HEK293 (cell line): ENCODE measurements around the gene GPC2.

ENCODE experiments used
- AEBP2 ChIP-seq: fragments of 450-650 bp; formaldehyde crosslinking; IDR thresholded peaks from 2 replicates; pipeline ENCODE4 v1.5.1; 2016; ENCODE audit warnings: missing biosample characterization, missing genetic modification characterization, borderline replicate concordance
- ELK4 ChIP-seq: IDR thresholded peaks from 2 replicates; pipeline ENCODE4 v1.6.1; 2011; ENCODE audit warnings: mild to moderate bottlenecking, low read depth, low read length, borderline replicate concordance
- GLIS1 ChIP-seq: fragments of 450-650 bp; formaldehyde crosslinking; IDR thresholded peaks from 2 replicates; pipeline ENCODE4 v1.5.1; 2016; ENCODE audit warnings: missing biosample characterization, missing genetic modification characterization
- KLF16 ChIP-seq: fragments of 450-650 bp; formaldehyde crosslinking; IDR thresholded peaks from 2 replicates; pipeline ENCODE4 v1.5.1; 2017; ENCODE audit warnings: missing biosample characterization, missing genetic modification characterization
- SETDB1 ChIP-seq: IDR thresholded peaks from one replicate; pipeline ENCODE4 v1.6.1; 2017; ENCODE audit warnings: mild to moderate bottlenecking, low read length, moderate library complexity, mixed read lengths; ENCODE audit not compliant: insufficient read length
- ZBTB26 ChIP-seq: fragments of 450-650 bp; formaldehyde crosslinking; optimal IDR thresholded peaks from 2 replicates; pipeline ENCODE3; 2016; ENCODE audit warnings: missing biosample characterization, mild to moderate bottlenecking, missing genetic modification characterization
- ZIC2 ChIP-seq: fragments of 450-650 bp; formaldehyde crosslinking; IDR thresholded peaks from 2 replicates; pipeline ENCODE4 v1.5.1; 2016; ENCODE audit warnings: missing biosample characterization, missing genetic modification characterization
- ZNF157 ChIP-seq: fragments of 450-650 bp; formaldehyde crosslinking; IDR thresholded peaks from 2 replicates; pipeline ENCODE4 v1.5.1; 2016; ENCODE audit warnings: missing biosample characterization, missing genetic modification characterization
- ZNF184 ChIP-seq: fragments of 450-650 bp; IDR thresholded peaks from 2 replicates; pipeline ENCODE4 v1.5.1; 2018; ENCODE audit warnings: missing biosample characterization, mild to moderate bottlenecking, missing genetic modification characterization
- ZNF2 ChIP-seq: fragments of 450-650 bp; formaldehyde crosslinking; IDR thresholded peaks from 2 replicates; pipeline ENCODE4 v1.5.1; 2016; ENCODE audit warnings: missing biosample characterization, missing genetic modification characterization
- ZNF24 ChIP-seq: fragments of 450-650 bp; formaldehyde crosslinking; IDR thresholded peaks from 2 replicates; pipeline ENCODE4 v1.5.1; 2016; ENCODE audit warnings: missing biosample characterization, missing genetic modification characterization
- ZNF248 ChIP-seq: fragments of 450-650 bp; formaldehyde crosslinking; IDR thresholded peaks from 2 replicates; pipeline ENCODE4 v1.5.1; 2017; ENCODE audit warnings: missing biosample characterization, missing genetic modification characterization
- ZNF266 ChIP-seq: fragments of 450-650 bp; formaldehyde crosslinking; IDR thresholded peaks from 2 replicates; pipeline ENCODE4 v1.5.1; 2016; ENCODE audit warnings: missing biosample characterization, missing genetic modification characterization, low read depth
- ZNF302 ChIP-seq: fragments of 450-650 bp; formaldehyde crosslinking; IDR thresholded peaks from 2 replicates; pipeline ENCODE4 v1.5.1; 2016; ENCODE audit warnings: missing biosample characterization, missing genetic modification characterization, low read depth
- ZNF341 ChIP-seq: fragments of 450-650 bp; formaldehyde crosslinking; IDR thresholded peaks from 2 replicates; pipeline ENCODE4; 2016; ENCODE audit warnings: low read depth, missing biosample characterization, missing genetic modification characterization
- ZNF362 ChIP-seq: fragments of 450-650 bp; formaldehyde crosslinking; IDR thresholded peaks from 2 replicates; pipeline ENCODE4 v1.5.1; 2016; ENCODE audit warnings: missing biosample characterization, missing genetic modification characterization
- ZNF366 ChIP-seq: fragments of 450-650 bp; formaldehyde crosslinking; conservative IDR thresholded peaks from 2 replicates; pipeline ENCODE4 v1.5.1; 2016; ENCODE audit warnings: missing biosample characterization, missing genetic modification characterization
- ZNF37A ChIP-seq: fragments of 450-650 bp; IDR thresholded peaks from 2 replicates; pipeline ENCODE4 v1.5.1; 2018; ENCODE audit warnings: missing biosample characterization, missing genetic modification characterization
- ZNF48 ChIP-seq: fragments of 450-650 bp; formaldehyde crosslinking; IDR thresholded peaks from 2 replicates; pipeline ENCODE4 v1.5.1; 2016; ENCODE audit warnings: missing biosample characterization, missing genetic modification characterization
- ZNF518A ChIP-seq: fragments of 450-650 bp; formaldehyde crosslinking; conservative IDR thresholded peaks from 2 replicates; pipeline ENCODE4 v1.5.1; 2016; ENCODE audit warnings: low read depth, missing biosample characterization, missing genetic modification characterization
- ZNF530 ChIP-seq: fragments of 450-650 bp; formaldehyde crosslinking; IDR thresholded peaks from 2 replicates; pipeline ENCODE4 v1.5.1; 2016; ENCODE audit warnings: low read depth, missing biosample characterization, missing genetic modification characterization
- ZNF549 ChIP-seq: fragments of 450-650 bp; IDR thresholded peaks from 2 replicates; pipeline ENCODE4 v1.5.1; 2018; ENCODE audit warnings: missing biosample characterization, missing genetic modification characterization, mild to moderate bottlenecking, inconsistent platforms, moderate library complexity
- ZNF555 ChIP-seq: fragments of 450-650 bp; formaldehyde crosslinking; conservative IDR thresholded peaks from 2 replicates; pipeline ENCODE4 v1.5.1; 2017; ENCODE audit warnings: missing biosample characterization, mild to moderate bottlenecking, missing genetic modification characterization, inconsistent platforms
- ZNF664 ChIP-seq: fragments of 450-650 bp; formaldehyde crosslinking; IDR thresholded peaks from 2 replicates; pipeline ENCODE4 v1.5.1; 2016; ENCODE audit warnings: missing biosample characterization, missing genetic modification characterization
- ZNF785 ChIP-seq: fragments of 450-650 bp; formaldehyde crosslinking; IDR thresholded peaks from 2 replicates; pipeline ENCODE4 v1.5.1; 2016; ENCODE audit warnings: missing biosample characterization, missing genetic modification characterization
- ZNF830 ChIP-seq: fragments of 450-650 bp; IDR thresholded peaks from 2 replicates; pipeline ENCODE4 v1.5.0; 2018; ENCODE audit warnings: missing biosample characterization, missing genetic modification characterization, low read depth, mild to moderate bottlenecking, moderate library complexity
- ZNF843 ChIP-seq: fragments of 450-650 bp; formaldehyde crosslinking; IDR thresholded peaks from 2 replicates; pipeline ENCODE4 v1.5.1; 2016; ENCODE audit warnings: missing biosample characterization, missing genetic modification characterization

The GPC2 gene

GRCh38 chr7:100119970-100120732 is 57.0 kb downstream of the GPC2 start (continued):
- TF ChIP-seq ZNF362 (tag by site-specific recombination) = peak; percentile 82; the same call in 1 of the 2 replicates
- no peak for TF ChIP-seq ZNF157 (tag by site-specific recombination)
- TF ChIP-seq ZNF664 (tag by site-specific recombination) = no peak
- TF ChIP-seq ZNF518A (tag by site-specific recombination) = no peak
- TF ChIP-seq ZNF248 = no peak
- no peak for TF ChIP-seq ZNF341 (tag by site-specific recombination)
- TF ChIP-seq KLF16 = no peak
- TF ChIP-seq ZNF48 (tag by site-specific recombination) = no peak
- no peak for TF ChIP-seq ZNF184
- TF ChIP-seq ZNF366 (tag by site-specific recombination) = peak; percentile 65
- TF ChIP-seq ZNF843 (tag by site-specific recombination) = no peak
- TF ChIP-seq ZNF555 (tag by site-specific recombination) = no peak
- TF ChIP-seq AEBP2 = no peak
- TF ChIP-seq ZNF530 (tag by site-specific recombination) = no peak
- TF ChIP-seq ZNF785 = no peak
- TF ChIP-seq SETDB1 = no peak
- no peak for TF ChIP-seq ZNF302 (tag by site-specific recombination)
- TF ChIP-seq ZIC2 = no peak
- no peak for TF ChIP-seq ELK4
- TF ChIP-seq ZBTB26 = no peak
- TF ChIP-seq ZNF830 (tag by site-specific recombination) = no peak
- no peak for TF ChIP-seq ZNF266 (tag by site-specific recombination)
- no peak for TF ChIP-seq ZNF549 (tag by site-specific recombination)
- no peak; the same call in 1 of the 2 replicates for TF ChIP-seq GLIS1 (tag by site-specific recombination)
- TF ChIP-seq ZNF37A (tag by site-specific recombination) = no peak
- 0 out of 2 replicates have a peak, but pooled peaks have one; percentile 14 for TF ChIP-seq ZNF24 (tag by site-specific recombination)
- TF ChIP-seq ZNF2 (tag by site-specific recombination) = no peak; the same call in 1 of the 2 replicates
